T-helper 2 cell treated with Interferon-gamma antibody and Interleukin-4, amounts not matched to agents 100 ng/mL and 5 ng/mL, for 36 hours (primary cell): Measurements from ENCODE around the gene YKT6. TPM values are rescaled to one million over a fixed set of nuclear protein-coding genes. Genes with fewer than 3 reads are reported as not detected.
"Not testable (repeated sequence)": the region's sequence is repeated elsewhere in the genome, so short reads cannot be mapped to it uniquely, and the experiment has no call there.

Experiments
- intact Hi-C: fragments of 100-400 bp; cut with micrococcal nuclease; formaldehyde crosslinking; loops from one replicate; pipeline ENCODE4 v1.15.1; 2023
- total RNA-seq: library from RNA; stranded (reverse); gene quantifications from 2 replicates; pipeline ENCODE4 v1.2.3, GENCODE V29; 2022

YKT6 gene
- total RNA-seq: 70.7 and 70.9 TPM in 2 replicates

GRCh38 chr7:44200699-44201461 is at the start of gene YKT6:
Gene YKT6 (plus strand): TSS chr7:44200978. CDS start chr7:44201136, 158 bp downstream.
- intact Hi-C loops: loop anchor here (1.0 to 5.0 kb wide), 5 partner anchors 78 to 595 kb away; partner anchors contain the start of genes NUDCD3, POLD2, POLM and PPIA

GRCh38 chr7:44151956-44152355 is 48.8 kb upstream of the YKT6 start:
- intact Hi-C loops: no loop called here

GRCh38 chr7:44152971-44153947 is 47.5 kb upstream of the YKT6 start:
- intact Hi-C loops: no loop called here

- intact Hi-C loops: no loop called here
These were observed 46.8 kb upstream of the YKT6 start for GRCh38 chr7:44153948-44154335.

GRCh38 chr7:44154703-44155102 is 46.1 kb upstream of the YKT6 start:
- intact Hi-C loops: no loop called here

- intact Hi-C loops: no loop called here
These were observed 45.3 kb upstream of the YKT6 start for GRCh38 chr7:44155191-44156185.

- intact Hi-C loops: no loop called here
These were observed 44.2 kb upstream of the YKT6 start for GRCh38 chr7:44156453-44157010.

- intact Hi-C loops: no loop called here
These were observed 43.4 kb upstream of the YKT6 start for GRCh38 chr7:44157116-44158080.

- intact Hi-C loops: no loop called here
These were observed 42.5 kb upstream of the YKT6 start for GRCh38 chr7:44158096-44158872.

- intact Hi-C loops: no loop called here
These were observed 41.7 kb upstream of the YKT6 start for GRCh38 chr7:44158873-44159631.

GRCh38 chr7:44159824-44160630 is 40.8 kb upstream of the YKT6 start:
- intact Hi-C loops: no loop called here

- intact Hi-C loops: no loop called here
These were observed 39.4 kb upstream of the YKT6 start for GRCh38 chr7:44161371-44161770.

- intact Hi-C loops: no loop called here
These were observed 38.6 kb upstream of the YKT6 start for GRCh38 chr7:44162179-44162578.

- intact Hi-C loops: no loop called here
These were observed 37.9 kb upstream of the YKT6 start for GRCh38 chr7:44162785-44163395.

- intact Hi-C loops: no loop called here
These were observed 37.2 kb upstream of the YKT6 start for GRCh38 chr7:44163591-44163990.

GRCh38 chr7:44167920-44168319 is 32.9 kb upstream of the YKT6 start:
- intact Hi-C loops: no loop called here

- intact Hi-C loops: not testable (repeated sequence)
These were observed 28.9 kb upstream of the YKT6 start for GRCh38 chr7:44171901-44172300.
